Prostate gland (tissue), 2 donors: Measurements from ENCODE around the gene C17orf78. TPM values are rescaled to one million over a fixed set of nuclear protein-coding genes. Genes with fewer than 3 reads are reported as not detected.

ENCODE experiments used
- DNase-seq: peaks from one replicate; pipeline ENCODE4 v3.0.0-alpha.2; 2019; ENCODE audit warnings: low spot score
- H3K27ac ChIP-seq, 2 donors: fragments of 200-600 bp; sonication (generic); 2 replicates each; pipeline ENCODE4 v1.5.1; 2017 to 2019
- H3K27me3 ChIP-seq: fragments of 200-600 bp; sonication (generic); replicated peaks from 2 replicates; pipeline ENCODE4 v1.5.1; 2019; ENCODE audit not compliant: insufficient read depth
- H3K36me3 ChIP-seq, 2 donors: fragments of 200-600 bp; sonication (generic); 1 replicate in 1 of 2; 2 replicates in 1 of 2; pipeline versions ENCODE4 v1.5.1 to v1.8.1; 2017 to 2019
- H3K4me1 ChIP-seq: fragments of 200-600 bp; sonication (generic); replicated peaks from 2 replicates; pipeline ENCODE4 v1.5.1; 2019
- H3K4me3 ChIP-seq, 2 donors: fragments of 200-600 bp; sonication (generic); 2 replicates each; pipeline ENCODE4 v1.5.1; 2017 to 2019
- H3K9me3 ChIP-seq: fragments of 200-600 bp; sonication (generic); 2 replicates; pipeline ENCODE4 v1.5.1; 2017
- CTCF ChIP-seq, 4 experiments: fragments of 200-600 bp in 2 of 4; fragments of 450-650 bp in 2 of 4; sonication (generic) in 2 of 4; IDR thresholded peaks; 1 replicate in 3 of 4; 2 replicates in 1 of 4; pipeline ENCODE4 v1.5.1; 2016 to 2019; ENCODE audit warnings: antibody characterized with exemption in 4 of 4, mild to moderate bottlenecking in 2 of 4, moderate library complexity in 2 of 4
- POLR2A ChIP-seq: fragments of 450-650 bp; IDR thresholded peaks from one replicate; pipeline ENCODE4 v1.6.1; 2016; ENCODE audit warnings: antibody characterized with exemption, mild to moderate bottlenecking
- POLR2AphosphoS5 ChIP-seq: sonication (generic); formaldehyde crosslinking; IDR thresholded peaks from one replicate; pipeline ENCODE4 v1.6.1; 2017; ENCODE audit warnings: antibody characterized with exemption
- WGBS: methylation state at CpG from one replicate; pipeline ENCODE4 v1.1.5; 2018; 5-methylcytosine and 5-hydroxymethylcytosine counted together
- intact Hi-C: fragments of 100-400 bp; cut with DNase I; formaldehyde crosslinking; loops from one replicate; pipeline ENCODE4 v1.14.2; 2022
- total RNA-seq, 2 donors: library from RNA; depleted of rRNA; stranded (reverse); fragments of >200 nt; gene quantifications; one replicate each; pipeline ENCODE4 v1.1.0, GENCODE V29; 2016

The C17orf78 gene
- total RNA-seq, 2 donors from 2014 or later, result not detected

GRCh38 chr17:37365589-37365988 lies 10.2 kb upstream of the C17orf78 start:
- intact Hi-C loops, result no loop called here
- no peak for DNase-seq
- no peaks in the 10 kb centered on the region for H3K4me1 ChIP-seq
- no peak overlapping the region for H3K4me3 ChIP-seq
- H3K27ac ChIP-seq, result no peak overlapping the region
- TF ChIP-seq CTCF (IDR thresholded peaks at IDR 0.05) (no peak), POLR2AphosphoS5 (no peak), POLR2A (no peak)
- no peaks in the 10 kb centered on the region for H3K27me3 ChIP-seq
- H3K9me3 ChIP-seq, result no peaks in the 10 kb centered on the region
- no peaks in the 10 kb centered on the region for H3K36me3 ChIP-seq
- 88% methylated on average over 1 of the region's 1 CpG for WGBS

- TF ChIP-seq POLR2AphosphoS5 (no peak), POLR2A (no peak), CTCF (IDR thresholded peaks at IDR 0.05) (no peak)
- 92% methylated on average over 3 of the region's 3 CpGs for WGBS
- Histone ChIP-seq H3K36me3 (no peaks in the 10 kb centered on the region), H3K4me1 (no peaks in the 10 kb centered on the region), H3K9me3 (no peaks in the 10 kb centered on the region), H3K4me3 (no peak overlapping the region), H3K27ac (no peak overlapping the region), H3K27me3 (no peaks in the 10 kb centered on the region)
- intact Hi-C loops, result no loop called here
- DNase-seq, result no peak
Observed at GRCh38 chr17:37368577-37368976, 7.2 kb upstream of the C17orf78 start.

- no peaks in the 10 kb centered on the region for H3K27me3 ChIP-seq
- H3K9me3 ChIP-seq, result no peaks in the 10 kb centered on the region
- no peak overlapping the region for H3K4me3 ChIP-seq
- intact Hi-C loops, result loop anchor here (10.0 kb wide), 1 partner anchor 119 kb away; no protein-coding TSS in a partner anchor
- H3K36me3 ChIP-seq, result no peaks in the 10 kb centered on the region
- WGBS, result 5% methylated on average over 4 of the region's 4 CpGs
- peak; percentile 80 for DNase-seq
- no peaks in the 10 kb centered on the region for H3K4me1 ChIP-seq
- H3K27ac ChIP-seq, result no peak overlapping the region
- TF ChIP-seq CTCF (IDR thresholded peaks at IDR 0.05) (peak; percentile 82 to 99 (median 92)), POLR2AphosphoS5 (peak; percentile 76), POLR2A (no peak)
Observed at GRCh38 chr17:37373530-37374159, 2.1 kb upstream of the C17orf78 start.

GRCh38 chr17:37382056-37382455 lies 6.3 kb downstream of the C17orf78 start:
- 92% methylated on average over 1 of the region's 1 CpG for WGBS
- no peaks in the 10 kb centered on the region for H3K36me3 ChIP-seq
- H3K9me3 ChIP-seq, result no peaks in the 10 kb centered on the region
- H3K27ac ChIP-seq, result no peak overlapping the region
- TF ChIP-seq CTCF (IDR thresholded peaks at IDR 0.05) (no peak), POLR2A (no peak), POLR2AphosphoS5 (no peak)
- no peaks in the 10 kb centered on the region for H3K4me1 ChIP-seq
- intact Hi-C loops, result no loop called here
- no peaks in the 10 kb centered on the region for H3K27me3 ChIP-seq
- no peak overlapping the region for H3K4me3 ChIP-seq
- no peak for DNase-seq

- DNase-seq, result no peak
- Histone ChIP-seq H3K4me1 (no peaks in the 10 kb centered on the region), H3K4me3 (no peak overlapping the region), H3K27me3 (no peaks in the 10 kb centered on the region), H3K36me3 (no peaks in the 10 kb centered on the region), H3K27ac (no peak overlapping the region), H3K9me3 (no peaks in the 10 kb centered on the region)
- intact Hi-C loops, result no loop called here
- WGBS, result 54% methylated on average over 3 of the region's 3 CpGs
- TF ChIP-seq CTCF (IDR thresholded peaks at IDR 0.05) (no peak), POLR2AphosphoS5 (no peak), POLR2A (no peak)
Observed at GRCh38 chr17:37384560-37385149, 8.9 kb downstream of the C17orf78 start.
